Pancreas (tissue), 10 donors: ENCODE measurements around the gene CHST12. TPM values are rescaled to one million over a fixed set of nuclear protein-coding genes. Genes with fewer than 3 reads are reported as not detected.
A peak's percentile ranks its signal among the peaks of the same experiment; 100 is the strongest.

Experiments used
- ATAC-seq, 4 donors: fragments of 200-7000 bp; cut with Tn5 transposase; one replicate each; pipeline versions ENCODE4 v1.8.0 to v1.9.1; 2020; ENCODE audit warnings: mild to moderate bottlenecking in 4 of 4, moderate library complexity in 4 of 4
- DNase-seq, 6 donors: peaks; one replicate each; pipeline ENCODE4 v3.0.0-alpha.2; 2020
- FAIRE-seq: peaks from 2 replicates; lab custom pipeline; 2012; peaks lifted over from hg19 to GRCh38; lab: Jason Lieb, UNC
- H3K27ac ChIP-seq, 4 donors: fragments of 200-600 bp; sonication (generic); 1 replicate in 3 of 4; 2 replicates in 1 of 4; pipeline versions ENCODE4 v1.5.0 to v1.8.0; 2020
- H3K27me3 ChIP-seq, 4 donors: fragments of 200-600 bp; one replicate each; pipeline ENCODE4 v1.8.0; 2021
- H3K36me3 ChIP-seq, 3 donors: fragments of 200-600 bp; sonication (generic) in 1 of 3; one replicate each; pipeline versions ENCODE4 v1.5.0 to v1.8.0; 2020 to 2021
- H3K4me1 ChIP-seq, 3 donors: fragments of 200-600 bp; one replicate each; pipeline ENCODE4 v1.8.0; 2021
- H3K4me3 ChIP-seq, 4 donors: fragments of 200-600 bp; sonication (generic) in 2 of 4; one replicate each; pipeline versions ENCODE4 v1.5.0 to v1.8.0; 2020 to 2021
- H3K9me3 ChIP-seq, 4 donors: fragments of 200-600 bp; one replicate each; pipeline ENCODE4 v1.8.0; 2021
- WGBS, 2 donors: extraction: QIAGEN DNeasy Blood & Tissue Kit; methylation state at CpG; one replicate each; pipeline ENCODE4 v1.1.7; 2013; 5-methylcytosine and 5-hydroxymethylcytosine counted together
- intact Hi-C, 3 donors: fragments of 100-400 bp; cut with DNase I; formaldehyde crosslinking; loops; one replicate each; pipeline versions ENCODE4 v1.11.1 to v1.14.2; 2022
- polyA plus RNA-seq, 2 donors: library from polyadenylated mRNA; stranded (reverse); fragments of 200-250 nt; gene quantifications; one replicate each; pipeline ENCODE4 v1.2.3, GENCODE V29; 2013
- total RNA-seq, 6 donors: library from RNA; stranded (reverse); fragmentation: NEBNext Ultra II Directional in 4 of 6; extraction: Animal tissue kit (Norgen Biotek cat#: 25700) in 4 of 6; gene quantifications; one replicate each; pipeline versions ENCODE4 v1.2.1 to v1.2.4, GENCODE V29; 2021 to 2023
- TF ChIP-seq, protein P1 (sequence below), 4 donors: fragments of 200-600 bp; sonication (generic) in 3 of 4; IDR thresholded peaks; one replicate each; pipeline versions ENCODE4 v1.5.0 to v1.8.0; 2021; ENCODE audit warnings: antibody characterized with exemption in 4 of 4
- donor health status: healthy with polysubstance abuse.
- donor health status: DM: no; HTN: no; CAD: no; lungs with moderate emphysema.
- donor health status: DM: no; HTN: no; CAD: no.
- donor health status: control.
- donor health status: control.
- donor health status: Bipolar disorder and iron deficiency.
- donor health status: DM: yes; HTN: yes; CAD: no.
- donor health status: DM: no; HTN: no; CAD: no.
- donor health status: DM: no; HTN: no; CAD: no.
- donor health status: DM: yes; HTN: yes; CAD: no.

The CHST12 gene
- total and polyA plus RNA-seq, 8 donors, result 7.0 to 13.2 (median 8.2) TPM

DNA sequence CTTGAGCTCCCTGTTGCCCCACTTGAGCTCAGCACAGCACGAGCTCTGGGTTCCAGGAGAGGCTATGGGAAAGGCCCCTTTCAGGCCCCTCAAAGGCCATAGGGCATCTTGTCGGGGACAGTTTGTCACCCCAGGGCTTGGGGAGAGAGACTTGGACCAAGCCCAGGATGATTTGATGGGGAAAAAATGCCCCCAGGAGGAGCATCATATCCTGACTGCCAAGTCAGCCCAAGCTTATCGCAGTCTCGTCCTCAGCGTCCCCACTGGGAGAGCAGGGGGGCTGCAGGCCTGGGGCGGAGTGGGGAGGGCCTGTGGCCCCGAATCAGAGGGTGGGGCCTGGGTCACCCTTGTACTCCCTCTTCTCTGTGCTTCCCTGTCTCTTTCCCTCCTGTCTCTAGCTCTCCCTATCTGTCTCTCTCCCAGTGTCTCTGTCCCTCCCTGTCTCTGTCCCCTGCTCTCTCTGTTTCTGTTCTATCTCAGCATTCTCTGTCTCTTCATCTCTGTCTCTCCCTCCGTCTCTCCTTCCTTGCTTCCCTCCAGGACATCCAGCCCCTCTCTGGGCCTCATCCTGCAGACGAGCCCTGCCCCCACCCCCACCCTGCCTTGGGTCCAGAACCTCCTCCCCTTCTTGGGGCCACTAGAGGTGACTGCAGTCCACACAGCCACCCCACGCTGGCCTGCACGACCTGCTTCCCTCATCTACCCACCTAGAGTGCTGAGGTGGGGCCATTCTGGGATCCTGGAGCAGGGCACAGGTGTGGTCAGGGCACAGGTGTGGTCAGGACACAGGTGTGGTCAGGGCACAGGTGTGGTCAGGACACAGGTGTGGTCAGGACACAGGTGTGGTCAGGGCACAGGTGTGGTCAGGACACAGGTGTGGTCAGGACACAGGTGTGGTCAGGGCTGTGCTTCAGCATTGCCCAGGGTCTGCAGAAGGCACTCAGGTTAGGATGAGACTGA lies 90.1 kb downstream of the CHST12 start:
- no peaks in the 10 kb centered on the region for H3K9me3 ChIP-seq
- ATAC-seq (no peak), DNase-seq (peak in 1 of 6 donors; percentile 32), FAIRE-seq (no peak)
- WGBS, 2 donors, result 60 to 62% methylated on average over 10 of the region's 11 CpGs
- H3K27ac ChIP-seq, result no peak overlapping the region
- TF ChIP-seq, protein P1, sequence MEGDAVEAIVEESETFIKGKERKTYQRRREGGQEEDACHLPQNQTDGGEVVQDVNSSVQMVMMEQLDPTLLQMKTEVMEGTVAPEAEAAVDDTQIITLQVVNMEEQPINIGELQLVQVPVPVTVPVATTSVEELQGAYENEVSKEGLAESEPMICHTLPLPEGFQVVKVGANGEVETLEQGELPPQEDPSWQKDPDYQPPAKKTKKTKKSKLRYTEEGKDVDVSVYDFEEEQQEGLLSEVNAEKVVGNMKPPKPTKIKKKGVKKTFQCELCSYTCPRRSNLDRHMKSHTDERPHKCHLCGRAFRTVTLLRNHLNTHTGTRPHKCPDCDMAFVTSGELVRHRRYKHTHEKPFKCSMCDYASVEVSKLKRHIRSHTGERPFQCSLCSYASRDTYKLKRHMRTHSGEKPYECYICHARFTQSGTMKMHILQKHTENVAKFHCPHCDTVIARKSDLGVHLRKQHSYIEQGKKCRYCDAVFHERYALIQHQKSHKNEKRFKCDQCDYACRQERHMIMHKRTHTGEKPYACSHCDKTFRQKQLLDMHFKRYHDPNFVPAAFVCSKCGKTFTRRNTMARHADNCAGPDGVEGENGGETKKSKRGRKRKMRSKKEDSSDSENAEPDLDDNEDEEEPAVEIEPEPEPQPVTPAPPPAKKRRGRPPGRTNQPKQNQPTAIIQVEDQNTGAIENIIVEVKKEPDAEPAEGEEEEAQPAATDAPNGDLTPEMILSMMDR (IDR thresholded peaks at IDR 0.05), result no peak
- no peak overlapping the region for H3K4me3 ChIP-seq
- no peaks in the 10 kb centered on the region for H3K4me1 ChIP-seq
- no peaks in the 10 kb centered on the region for H3K27me3 ChIP-seq
- H3K36me3 ChIP-seq, result no peaks in the 10 kb centered on the region
- intact Hi-C loops, result no loop called here

DNA sequence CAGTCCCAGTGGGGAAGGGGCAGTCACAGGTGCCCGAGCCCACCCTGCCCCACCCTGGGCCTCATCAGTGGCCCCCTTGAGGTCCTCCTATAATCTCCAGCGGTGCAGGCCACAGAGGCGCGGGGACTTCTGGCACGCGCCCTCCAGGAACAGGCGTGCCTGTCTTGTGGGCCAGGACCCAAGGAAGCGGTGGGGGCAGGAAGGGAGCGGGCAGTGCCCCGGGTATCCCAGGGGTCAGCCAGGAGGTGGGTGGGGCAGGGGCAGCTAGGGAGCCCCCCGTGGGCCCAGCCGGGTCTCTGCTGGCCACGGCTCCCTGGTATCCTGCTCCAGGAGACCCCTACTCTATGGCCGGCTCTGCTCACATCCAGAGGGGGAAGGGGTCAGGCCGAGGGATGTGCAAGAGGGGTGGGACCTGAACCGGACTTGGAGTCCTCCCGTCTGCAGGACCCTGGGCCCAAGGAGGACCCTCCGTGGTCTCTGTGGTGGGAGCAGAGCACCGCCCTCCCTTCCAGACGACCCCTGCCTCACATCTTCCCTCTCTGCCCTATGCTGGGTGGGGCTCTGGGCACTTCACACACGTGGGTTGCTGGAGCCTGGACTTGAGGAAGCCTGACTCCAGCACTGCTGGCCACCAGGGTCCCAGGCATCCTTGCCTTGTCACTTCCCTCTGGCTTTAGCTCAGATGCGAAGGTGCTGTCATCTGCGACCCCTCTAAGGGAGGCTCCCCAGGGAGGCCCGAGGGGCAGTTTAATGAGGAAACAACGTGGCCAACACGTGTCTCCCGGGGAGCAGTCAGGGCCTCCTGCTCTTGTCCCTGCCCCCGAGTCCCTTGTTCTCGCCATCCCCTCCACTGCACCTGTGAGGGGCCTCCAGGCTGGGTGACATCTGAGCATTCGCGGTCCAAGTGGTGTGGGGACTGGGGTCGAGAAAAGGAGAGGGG lies 91.0 kb downstream of the CHST12 start:
- TF ChIP-seq, protein P1 (IDR thresholded peaks at IDR 0.05), result no peak

DNA sequence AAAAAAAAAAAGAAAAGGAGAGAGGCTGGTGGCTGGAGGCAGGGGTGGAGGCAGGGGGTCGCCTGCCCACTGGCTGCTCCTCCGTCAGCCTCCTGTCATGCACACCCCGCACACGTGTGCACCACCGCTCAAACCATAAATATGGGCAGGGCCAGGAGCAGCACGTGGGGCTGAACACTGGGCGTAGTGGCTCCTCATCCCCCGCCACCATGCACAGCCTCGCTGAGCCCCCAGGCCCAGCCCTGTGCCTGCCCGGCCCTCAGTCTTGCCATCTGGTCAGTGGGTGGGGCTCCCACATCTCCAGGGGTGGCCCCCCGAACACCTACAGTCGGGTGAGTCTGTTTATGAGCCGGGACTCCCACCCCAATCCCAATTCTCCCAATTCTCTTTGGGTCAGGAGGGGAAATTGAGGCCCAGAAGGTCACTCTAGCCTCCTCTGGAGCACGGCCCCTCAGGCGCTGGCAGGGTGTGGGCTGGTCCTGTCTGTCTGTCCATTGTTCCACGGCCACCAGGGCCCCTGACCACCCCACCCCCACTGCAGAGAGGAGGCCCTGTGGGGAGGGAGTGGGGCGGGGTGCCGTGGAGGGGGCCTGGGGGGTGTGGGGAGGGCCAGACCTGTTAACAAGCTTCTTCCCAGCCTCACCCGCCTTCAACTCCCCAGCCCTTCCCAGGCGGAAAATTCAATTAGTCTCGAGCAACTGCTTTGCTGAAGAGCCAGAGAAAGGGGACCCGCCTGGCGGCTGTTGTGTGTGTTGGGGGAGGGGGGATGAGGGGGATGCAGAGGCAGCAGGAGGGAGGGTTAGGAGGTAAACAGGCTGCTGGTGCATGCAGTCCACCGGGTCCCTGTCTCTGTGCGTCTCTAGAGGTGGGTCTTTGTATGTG lies 92.2 kb downstream of the CHST12 start:
- 71 to 74% methylated on average over 24 to 25 of the region's 25 CpGs for WGBS, 2 donors

More for the DNA sequence above, 91.0 kb downstream of the CHST12 start:
- WGBS, 2 donors, result 63 to 73% methylated on average over 27 to 32 of the region's 32 CpGs
- H3K27ac ChIP-seq, result no peak overlapping the region
- no peaks in the 10 kb centered on the region for H3K36me3 ChIP-seq
- intact Hi-C loops, result no loop called here
- FAIRE-seq (no peak), DNase-seq (peak in 1 of 6 donors; percentile 69), ATAC-seq (no peak)
- H3K27me3 ChIP-seq, result no peaks in the 10 kb centered on the region
- no peaks in the 10 kb centered on the region for H3K9me3 ChIP-seq
- no peak overlapping the region for H3K4me3 ChIP-seq
- no peaks in the 10 kb centered on the region for H3K4me1 ChIP-seq

DNA sequence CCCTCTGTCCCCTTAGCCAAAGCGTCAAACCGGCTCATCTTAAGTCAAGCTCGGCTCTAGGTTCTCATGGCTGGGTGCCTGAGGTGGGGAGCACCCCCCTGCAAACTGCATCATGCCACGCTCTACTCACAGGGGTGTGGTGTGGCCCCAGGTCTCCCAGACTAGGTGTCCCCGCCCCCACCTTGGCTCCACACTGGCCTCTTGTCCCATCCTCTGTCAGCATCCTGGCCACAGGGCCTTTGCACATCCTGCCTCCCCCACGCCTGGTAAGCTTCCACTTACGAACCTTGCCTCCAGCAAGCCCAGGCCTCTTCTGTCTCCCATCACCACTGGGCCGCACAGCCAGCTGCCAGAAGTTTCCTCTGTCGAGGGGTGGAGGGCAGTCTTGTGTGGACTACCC lies 93.0 kb downstream of the CHST12 start:
- FAIRE-seq (no peak), ATAC-seq (no peak), DNase-seq (no peak)
- Histone ChIP-seq H3K27ac (no peak overlapping the region), H3K9me3 (no peaks in the 10 kb centered on the region), H3K27me3 (no peaks in the 10 kb centered on the region), H3K4me3 (no peak overlapping the region), H3K36me3 (no peaks in the 10 kb centered on the region), H3K4me1 (no peaks in the 10 kb centered on the region)
- intact Hi-C loops, result no loop called here
- WGBS, 2 donors, result 82 to 89% methylated on average over 9 of the region's 9 CpGs
- TF ChIP-seq, protein P1 (IDR thresholded peaks at IDR 0.05), result no peak

More for the DNA sequence above, 92.2 kb downstream of the CHST12 start:
- Histone ChIP-seq H3K27ac (no peak overlapping the region), H3K9me3 (no peaks in the 10 kb centered on the region), H3K27me3 (no peaks in the 10 kb centered on the region), H3K4me3 (no peak overlapping the region), H3K36me3 (no peaks in the 10 kb centered on the region), H3K4me1 (no peaks in the 10 kb centered on the region)
- DNase-seq (peak in 1 of 6 donors; percentile 61), FAIRE-seq (no peak), ATAC-seq (no peak)
- TF ChIP-seq, protein P1 (IDR thresholded peaks at IDR 0.05), result no peak
- intact Hi-C loops, result no loop called here
